WTC11 (cell line): Measurements from ENCODE around the gene CELSR2. TPM values are rescaled to one million over a fixed set of nuclear protein-coding genes. Genes with fewer than 3 reads are reported as not detected.

ENCODE experiments used
- ATAC-seq: fragments of 200-7000 bp; cut with Tn5 transposase; 2 replicates; pipeline ENCODE4 v1.10.0; 2021; ENCODE audit warnings: mild to moderate bottlenecking, moderate library complexity
- CTCF ChIA-PET: fragments of 300-600 bp; sonication (Branson Sonifier 250); formaldehyde crosslinking; loops from one replicate; lab custom pipeline; 2021; ENCODE audit warnings: antibody characterized with exemption; lab: Charles Lee
- POLR2A ChIA-PET: fragments of 350-600 bp; sonication (Branson Sonifier 250); formaldehyde crosslinking; loops from one replicate; lab custom pipeline; 2021; ENCODE audit warnings: antibody characterized with exemption; lab: Charles Lee
- DNase-seq: peaks from one replicate; pipeline ENCODE4 v3.0.0; 2021; ENCODE audit warnings: low spot score
- H3K27ac Mint-ChIP-seq: 2 replicates; pipeline ENCODE4 v1.8.0; 2021; ENCODE audit warnings: mixed read lengths
- H3K27me3 Mint-ChIP-seq: 2 replicates; pipeline ENCODE4 v1.8.0; 2021; ENCODE audit warnings: low read depth, mild to moderate bottlenecking, moderate library complexity, mixed read lengths
- H3K36me3 Mint-ChIP-seq: 2 replicates; pipeline ENCODE4 v1.8.0; 2021; ENCODE audit warnings: mixed read lengths
- H3K4me1 Mint-ChIP-seq: 2 replicates; pipeline ENCODE4 v1.8.0; 2022; ENCODE audit warnings: mixed read lengths
- H3K4me3 Mint-ChIP-seq: 2 replicates; pipeline ENCODE4 v1.8.0; 2021; ENCODE audit warnings: mild to moderate bottlenecking, moderate library complexity, mixed read lengths
- H3K9me3 Mint-ChIP-seq: 2 replicates; pipeline ENCODE4 v1.8.0; 2021; ENCODE audit warnings: mixed read lengths
- CTCF ChIP-seq: fragments of 200-600 bp; IDR thresholded peaks from 2 replicates; pipeline ENCODE4 v1.8.0; 2022; ENCODE audit warnings: antibody characterized with exemption
- FOXP1 ChIP-seq: sonication (generic); formaldehyde crosslinking; IDR thresholded peaks from 2 replicates; pipeline ENCODE4 v1.8.0; 2022; ENCODE audit warnings: missing genetic modification reagents, mild to moderate bottlenecking, moderate library complexity, borderline replicate concordance
- IRF2 ChIP-seq: sonication (generic); formaldehyde crosslinking; IDR thresholded peaks from 2 replicates; pipeline ENCODE4 v1.8.0; 2022; ENCODE audit warnings: low read depth, missing genetic modification reagents, borderline replicate concordance
- NFYB ChIP-seq: sonication (generic); formaldehyde crosslinking; conservative IDR thresholded peaks from 2 replicates; pipeline ENCODE4 v1.8.0; 2022; ENCODE audit warnings: low read depth, missing genetic modification reagents
- NR3C1 ChIP-seq: sonication (generic); formaldehyde crosslinking; conservative IDR thresholded peaks from 2 replicates; pipeline ENCODE4 v1.8.1; 2023; ENCODE audit warnings: low read depth, mild to moderate bottlenecking, missing genetic modification reagents
- SMAD3 ChIP-seq: sonication (generic); formaldehyde crosslinking; IDR thresholded peaks from 2 replicates; pipeline ENCODE4 v1.8.0; 2022; ENCODE audit warnings: missing genetic modification reagents, mild to moderate bottlenecking, borderline replicate concordance
- SP1 ChIP-seq: sonication (generic); formaldehyde crosslinking; conservative IDR thresholded peaks from 2 replicates; pipeline ENCODE4 v1.8.1; 2022; ENCODE audit warnings: missing genetic modification reagents
- TP53 ChIP-seq: sonication (generic); formaldehyde crosslinking; IDR thresholded peaks from 2 replicates; pipeline ENCODE4 v1.8.1; 2023; ENCODE audit warnings: mild to moderate bottlenecking, missing genetic modification reagents
- USF2 ChIP-seq: sonication (generic); formaldehyde crosslinking; IDR thresholded peaks from 2 replicates; pipeline ENCODE4 v1.8.1; 2023; ENCODE audit warnings: mild to moderate bottlenecking, missing genetic modification reagents, moderate library complexity
- ZNF232 ChIP-seq: sonication (generic); formaldehyde crosslinking; IDR thresholded peaks from 2 replicates; pipeline ENCODE4 v1.8.0; 2022; ENCODE audit warnings: mild to moderate bottlenecking, missing genetic modification reagents
- ZNF281 ChIP-seq: sonication (generic); formaldehyde crosslinking; IDR thresholded peaks from 2 replicates; pipeline ENCODE4 v1.8.0; 2023; ENCODE audit warnings: mild to moderate bottlenecking, missing genetic modification reagents
- ZNF532 ChIP-seq: fragments of 250-450 bp; sonication (Bioruptor Pico); IDR thresholded peaks from 2 replicates; pipeline ENCODE4 v1.9.0; 2021; ENCODE audit warnings: mild to moderate bottlenecking, borderline replicate concordance
- ZSCAN18 ChIP-seq: fragments of 250-450 bp; sonication (Bioruptor Pico); IDR thresholded peaks from 2 replicates; pipeline ENCODE4 v2.1.2; 2022; ENCODE audit warnings: mild to moderate bottlenecking, moderate library complexity
- total RNA-seq: library from RNA; stranded (reverse); gene quantifications from 3 replicates; pipeline ENCODE4 v1.2.3, GENCODE V29; 2021

Gene CELSR2
- total RNA-seq, 1 experiment from 2014 or later, result 31.3 TPM

GRCh38 chr1:109268431-109269211 lies 19.3 kb downstream of the CELSR2 start:
- no peaks in the 10 kb centered on the region for H3K27me3 Mint-ChIP-seq
- peaks cover 3% of the 10 kb centered on the region; the same call in 1 of the 2 replicates for H3K4me1 Mint-ChIP-seq
- peaks cover 9% of the 10 kb centered on the region for H3K36me3 Mint-ChIP-seq
- H3K4me3 Mint-ChIP-seq, result no peak overlapping the region
- no peak for DNase-seq
- H3K27ac Mint-ChIP-seq, result no peak overlapping the region
- POLR2A ChIA-PET, result interaction anchor here (0.8 kb wide), 1 partner anchor 15 kb away, joined by 3 read pairs; no protein-coding TSS in a partner anchor
- no peak for TF ChIP-seq FOXP1 (CRISPR knock-in tag)
- TF ChIP-seq SP1 (CRISPR knock-in tag), result no peak
- TF ChIP-seq ZNF232 (CRISPR knock-in tag), result no peak
- TF ChIP-seq USF2 (CRISPR knock-in tag), result no peak
- TF ChIP-seq TP53 (CRISPR knock-in tag), result no peak
- TF ChIP-seq ZSCAN18 (CRISPR knock-in tag), result no peak
- TF ChIP-seq, all 79 proteins: peak for 0
- CTCF ChIA-PET, result interaction anchor here (1.0 to 1.2 kb wide), 3 partner anchors 9 to 77 kb away, joined by 3 read pairs; no protein-coding TSS in a partner anchor
- no peaks in the 10 kb centered on the region for H3K9me3 Mint-ChIP-seq
- no peak for ATAC-seq

- ChIA-PET CTCF (interaction anchor here (1.0 to 1.2 kb wide), 3 partner anchors 8 to 78 kb away, joined by 3 read pairs; no protein-coding TSS in a partner anchor), POLR2A (interaction anchor here (0.8 kb wide), 1 partner anchor 16 kb away, joined by 3 read pairs; no protein-coding TSS in a partner anchor)
- peaks cover 9% of the 10 kb centered on the region for H3K36me3 Mint-ChIP-seq
- no peaks in the 10 kb centered on the region for H3K9me3 Mint-ChIP-seq
- no peak overlapping the region for H3K4me3 Mint-ChIP-seq
- DNase-seq (no peak), ATAC-seq (no peak)
- TF ChIP-seq SMAD3 (CRISPR knock-in tag), result no peak
- TF ChIP-seq ZNF532 (CRISPR knock-in tag), result no peak
- TF ChIP-seq CTCF, result no peak
- TF ChIP-seq NFYB (CRISPR knock-in tag), result no peak
- TF ChIP-seq IRF2 (CRISPR knock-in tag), result no peak
- no peak for TF ChIP-seq ZNF281 (CRISPR knock-in tag)
- TF ChIP-seq NR3C1, result no peak
- TF ChIP-seq, all 79 proteins: peak for 0
- no peak overlapping the region for H3K27ac Mint-ChIP-seq
- H3K27me3 Mint-ChIP-seq, result no peaks in the 10 kb centered on the region
- peaks cover 7% of the 10 kb centered on the region for H3K4me1 Mint-ChIP-seq
Measured at GRCh38 chr1:109269212-109269980, 20.1 kb downstream of the CELSR2 start.
